Dendritic cell treated with granulocyte-macrophage colony-stimulating factor and Interleukin-4, amounts not matched to agents 40 ng/mL and 50 ng/mL, for 4 days (primary cell): ENCODE data around the gene HCFC1R1.
"Not testable (repeated sequence)": the region's sequence is repeated elsewhere in the genome, so short reads cannot be mapped to it uniquely, and the experiment has no call there.

Source experiments
- H3K27ac Mint-ChIP-seq: one replicate; pipeline ENCODE4 v1.8.0; 2022; ENCODE audit warnings: mild to moderate bottlenecking, mixed read lengths
- H3K27me3 Mint-ChIP-seq: one replicate; pipeline ENCODE4 v1.8.0; 2022; ENCODE audit warnings: mild to moderate bottlenecking, mixed read lengths
- H3K36me3 Mint-ChIP-seq: one replicate; pipeline ENCODE4 v1.8.0; 2022; ENCODE audit warnings: low read depth, mixed read lengths
- H3K4me1 Mint-ChIP-seq: one replicate; pipeline ENCODE4 v1.8.0; 2022; ENCODE audit warnings: low read depth, mixed read lengths
- H3K4me3 Mint-ChIP-seq: one replicate; pipeline ENCODE4 v1.8.0; 2022; ENCODE audit warnings: mild to moderate bottlenecking, moderate library complexity, mixed read lengths
- H3K9me3 Mint-ChIP-seq: one replicate; pipeline ENCODE4 v1.8.0; 2022; ENCODE audit warnings: mixed read lengths
- intact Hi-C: fragments of 100-400 bp; cut with micrococcal nuclease; formaldehyde crosslinking; loops from one replicate; pipeline ENCODE4 v1.15.0; 2022

The HCFC1R1 gene

GRCh38 chr16:3023669-3024478 is at the start of gene HCFC1R1, which contains the start of gene THOC6:
TSS of gene HCFC1R1 (minus strand) at chr16:3023942. CDS start at chr16:3023941, 1 bp downstream.
TSS of gene THOC6 (plus strand) at chr16:3024035. CDS start at chr16:3024327, 292 bp downstream.
- peaks cover 50% of the 10 kb centered on the region for H3K36me3 Mint-ChIP-seq
- intact Hi-C loops = no loop called here
- H3K9me3 Mint-ChIP-seq = no peaks in the 10 kb centered on the region
- peak within 1 kb of the TSS; percentile 90 for H3K27ac Mint-ChIP-seq
- peaks cover 17% of the 10 kb centered on the region for H3K27me3 Mint-ChIP-seq
- peak within 1 kb of the TSS; percentile 81 for H3K4me3 Mint-ChIP-seq
- peaks cover 68% of the 10 kb centered on the region for H3K4me1 Mint-ChIP-seq

- peaks cover 49% of the 10 kb centered on the region for H3K4me1 Mint-ChIP-seq
- H3K36me3 Mint-ChIP-seq = peaks cover 21% of the 10 kb centered on the region
- no peaks in the 10 kb centered on the region for H3K9me3 Mint-ChIP-seq
- peaks cover 3% of the 10 kb centered on the region for H3K27me3 Mint-ChIP-seq
- intact Hi-C loops = no loop called here
- no peak overlapping the region for H3K4me3 Mint-ChIP-seq
- H3K27ac Mint-ChIP-seq = no peak overlapping the region
Observed at GRCh38 chr16:3073448-3073847, 49.7 kb upstream of the HCFC1R1 start.

- H3K27ac Mint-ChIP-seq, H3K4me3 Mint-ChIP-seq, H3K27me3 Mint-ChIP-seq, intact Hi-C loops, H3K9me3 Mint-ChIP-seq: not testable (repeated sequence)
- peaks cover 49% of the 10 kb centered on the region for H3K4me1 Mint-ChIP-seq
- H3K36me3 Mint-ChIP-seq = peaks cover 13% of the 10 kb centered on the region
Observed at GRCh38 chr16:3072576-3073263, 49.0 kb upstream of the HCFC1R1 start.

GRCh38 chr16:3072148-3072547 is 48.4 kb upstream of the HCFC1R1 start:
- H3K9me3 Mint-ChIP-seq, intact Hi-C loops, H3K27me3 Mint-ChIP-seq, H3K36me3 Mint-ChIP-seq, H3K27ac Mint-ChIP-seq, H3K4me3 Mint-ChIP-seq: not testable (repeated sequence)
- H3K4me1 Mint-ChIP-seq = peaks cover 52% of the 10 kb centered on the region

GRCh38 chr16:3071655-3072054 is 47.9 kb upstream of the HCFC1R1 start:
- intact Hi-C loops = no loop called here
- no peaks in the 10 kb centered on the region for H3K9me3 Mint-ChIP-seq
- H3K4me3 Mint-ChIP-seq = no peak overlapping the region
- H3K4me1 Mint-ChIP-seq = peaks cover 55% of the 10 kb centered on the region
- peaks cover 4% of the 10 kb centered on the region for H3K36me3 Mint-ChIP-seq
- H3K27ac Mint-ChIP-seq = no peak overlapping the region
- H3K27me3 Mint-ChIP-seq = peaks cover 3% of the 10 kb centered on the region

- peaks cover 57% of the 10 kb centered on the region for H3K4me1 Mint-ChIP-seq
- H3K9me3 Mint-ChIP-seq = no peaks in the 10 kb centered on the region
- H3K36me3 Mint-ChIP-seq = no peaks in the 10 kb centered on the region
- H3K27ac Mint-ChIP-seq = no peak overlapping the region
- no peak overlapping the region for H3K4me3 Mint-ChIP-seq
- H3K27me3 Mint-ChIP-seq = peaks cover 3% of the 10 kb centered on the region
- intact Hi-C loops = no loop called here
Observed at GRCh38 chr16:3070608-3071111, 46.9 kb upstream of the HCFC1R1 start.

GRCh38 chr16:3069146-3069545 is 45.4 kb upstream of the HCFC1R1 start:
- H3K36me3 Mint-ChIP-seq, H3K9me3 Mint-ChIP-seq, H3K27ac Mint-ChIP-seq, H3K4me3 Mint-ChIP-seq, H3K27me3 Mint-ChIP-seq, intact Hi-C loops: not testable (repeated sequence)
- peaks cover 52% of the 10 kb centered on the region for H3K4me1 Mint-ChIP-seq

GRCh38 chr16:3068487-3068886 is 44.7 kb upstream of the HCFC1R1 start:
- Mint-ChIP-seq H3K36me3 (no peaks in the 10 kb centered on the region), H3K4me3 (no peak overlapping the region)

GRCh38 chr16:3066440-3066748 is 42.7 kb upstream of the HCFC1R1 start:
- H3K4me1 Mint-ChIP-seq = peaks cover 37% of the 10 kb centered on the region
- no peaks in the 10 kb centered on the region for H3K9me3 Mint-ChIP-seq
- intact Hi-C loops = no loop called here
- H3K27me3 Mint-ChIP-seq = peaks cover 2% of the 10 kb centered on the region
- peak overlapping the region; percentile 39 for H3K27ac Mint-ChIP-seq
- H3K4me3 Mint-ChIP-seq = no peak overlapping the region
- no peaks in the 10 kb centered on the region for H3K36me3 Mint-ChIP-seq

More at GRCh38 chr16:3068487-3068886, 44.7 kb upstream of the HCFC1R1 start:
- Mint-ChIP-seq H3K27ac (peak overlapping the region; percentile 58), H3K27me3 (peaks cover 3% of the 10 kb centered on the region), H3K9me3 (no peaks in the 10 kb centered on the region), H3K4me1 (peaks cover 46% of the 10 kb centered on the region)
- intact Hi-C loops = no loop called here

- Mint-ChIP-seq H3K27ac (peak overlapping the region; percentile 39), H3K4me1 (peaks cover 36% of the 10 kb centered on the region), H3K27me3 (peaks cover 2% of the 10 kb centered on the region), H3K9me3 (no peaks in the 10 kb centered on the region), H3K36me3 (no peaks in the 10 kb centered on the region), H3K4me3 (peak overlapping the region; percentile 44)
- intact Hi-C loops = no loop called here
Observed at GRCh38 chr16:3065742-3066439, 42.1 kb upstream of the HCFC1R1 start.

GRCh38 chr16:3065069-3065741 is 41.5 kb upstream of the HCFC1R1 start, which contains the start of gene IL32:
TSS of gene IL32 (plus strand) at chr16:3065640. CDS start at chr16:3065812, 172 bp downstream.
- intact Hi-C loops = no loop called here
- no peaks in the 10 kb centered on the region for H3K9me3 Mint-ChIP-seq
- H3K27me3 Mint-ChIP-seq = peaks cover 2% of the 10 kb centered on the region
- H3K36me3 Mint-ChIP-seq = no peaks in the 10 kb centered on the region
- H3K27ac Mint-ChIP-seq = peak within 1 kb of the TSS; percentile 39
- peak within 1 kb of the TSS; percentile 44 for H3K4me3 Mint-ChIP-seq
- peaks cover 42% of the 10 kb centered on the region for H3K4me1 Mint-ChIP-seq

GRCh38 chr16:3063625-3064386 is 40.1 kb upstream of the HCFC1R1 start:
- Mint-ChIP-seq H3K9me3 (no peaks in the 10 kb centered on the region), H3K27me3 (peaks cover 3% of the 10 kb centered on the region), H3K27ac (peak overlapping the region; percentile 39), H3K4me1 (peaks cover 45% of the 10 kb centered on the region), H3K36me3 (no peaks in the 10 kb centered on the region), H3K4me3 (no peak overlapping the region)
- intact Hi-C loops = no loop called here

- no peak overlapping the region for H3K4me3 Mint-ChIP-seq
- H3K27ac Mint-ChIP-seq = no peak overlapping the region
- H3K27me3 Mint-ChIP-seq = peaks cover 3% of the 10 kb centered on the region
- intact Hi-C loops = no loop called here
- peaks cover 50% of the 10 kb centered on the region for H3K4me1 Mint-ChIP-seq
- peaks cover 2% of the 10 kb centered on the region for H3K36me3 Mint-ChIP-seq
- H3K9me3 Mint-ChIP-seq = no peaks in the 10 kb centered on the region
Observed at GRCh38 chr16:3062553-3062952, 38.8 kb upstream of the HCFC1R1 start.
